AG09319 (cell line): ENCODE results near the gene ENTPD3.

Experiments
- DNase-seq: peaks from one replicate; pipeline ENCODE4 v3.0.0-alpha.2; 2010; ENCODE audit warnings: low read depth; ENCODE audit errors: extremely low read depth
- CTCF ChIP-seq: IDR thresholded peaks from 2 replicates; pipeline ENCODE4 v1.5.1; 2011; ENCODE audit warnings: low read depth, mild to moderate bottlenecking, inconsistent platforms, low read length, moderate library complexity

The ENTPD3 gene

DNA sequence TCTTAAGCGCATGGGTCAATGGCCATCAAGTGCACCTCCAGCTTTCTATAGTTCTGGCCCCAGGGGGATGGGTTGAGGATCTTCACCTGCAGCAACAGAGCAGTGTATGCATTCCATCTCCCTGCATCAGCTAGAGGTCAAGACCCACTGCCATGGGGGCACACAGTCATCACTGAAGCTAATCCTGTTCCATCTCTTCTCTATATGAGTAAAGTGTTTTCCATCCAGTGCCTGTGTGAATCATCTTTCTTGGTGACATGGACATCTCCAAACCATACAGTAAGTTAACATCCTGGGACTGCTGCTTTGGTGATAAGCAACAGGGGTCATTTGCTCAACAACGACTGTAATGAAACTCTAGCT, 4.4 kb upstream of the ENTPD3 start:
- no peak for TF ChIP-seq CTCF
- DNase-seq: no peak

- DNase-seq: no peak
- no peak for TF ChIP-seq CTCF
Measured at GRCh38 chr3:40386213-40386612, 771 bp upstream of the ENTPD3 start.

DNA sequence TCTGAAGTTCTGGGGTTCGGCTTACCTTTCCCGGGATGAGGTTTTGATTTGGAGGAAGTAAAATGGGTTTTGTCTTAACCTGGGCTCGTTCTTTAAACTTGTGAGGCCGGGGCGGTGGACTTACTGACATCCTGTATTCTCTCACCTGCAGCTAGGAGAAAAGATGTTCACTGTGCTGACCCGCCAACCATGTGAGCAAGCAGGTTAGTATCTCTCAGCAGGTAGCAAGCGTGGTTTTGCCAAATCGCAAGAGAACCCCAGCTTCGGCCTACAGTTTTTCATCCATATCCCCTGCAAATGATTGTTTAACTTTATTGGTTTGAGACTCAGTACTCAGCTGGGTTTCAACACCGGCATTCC, 891 bp downstream of the ENTPD3 start:
- no peak for DNase-seq
- TF ChIP-seq CTCF: no peak

DNA sequence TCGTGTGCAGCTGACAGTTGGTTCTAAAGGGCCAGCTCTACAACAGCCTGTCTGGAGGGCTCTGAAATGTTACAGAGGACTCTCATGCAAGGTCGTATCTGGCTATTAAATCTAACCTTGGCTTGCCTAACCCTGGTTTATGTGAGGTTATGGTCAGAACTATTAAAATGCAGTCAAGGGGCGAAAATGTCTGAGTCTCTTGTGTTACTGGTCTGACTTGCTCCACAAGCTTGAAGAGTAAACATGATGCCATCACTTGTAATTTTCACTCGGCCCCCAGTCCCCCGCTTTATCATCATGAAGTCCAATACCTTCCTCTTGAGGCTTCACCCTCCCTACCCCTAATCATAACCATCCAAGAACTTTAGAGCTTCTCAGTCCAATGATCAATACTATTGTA, 9.4 kb downstream of the ENTPD3 start:
- TF ChIP-seq CTCF: no peak

DNA sequence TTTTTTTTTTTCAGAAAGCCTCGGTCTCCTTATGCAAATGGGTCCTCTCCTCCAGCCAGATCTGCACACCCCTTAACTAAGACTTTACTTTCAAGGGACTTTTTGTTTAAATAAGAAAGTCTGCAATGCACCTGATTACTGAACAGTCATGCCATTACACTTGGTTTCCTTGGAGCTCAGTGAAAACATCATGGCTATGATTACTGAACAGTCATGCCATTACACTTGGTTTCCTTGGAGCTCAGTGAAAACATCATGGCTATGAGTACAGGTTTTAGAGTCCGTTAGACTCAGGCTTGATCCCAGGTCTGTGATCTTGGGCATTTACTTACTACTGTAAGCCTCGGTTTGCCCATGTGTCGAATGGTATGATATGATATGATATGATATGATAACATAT, 10.1 kb downstream of the ENTPD3 start:
- DNase-seq: no peak
- TF ChIP-seq CTCF: no peak

More for the DNA sequence above, 9.4 kb downstream of the ENTPD3 start:
- no peak for DNase-seq

GRCh38 chr3:40397912-40398311, 10.9 kb downstream of the ENTPD3 start:
- TF ChIP-seq CTCF: no peak

DNA sequence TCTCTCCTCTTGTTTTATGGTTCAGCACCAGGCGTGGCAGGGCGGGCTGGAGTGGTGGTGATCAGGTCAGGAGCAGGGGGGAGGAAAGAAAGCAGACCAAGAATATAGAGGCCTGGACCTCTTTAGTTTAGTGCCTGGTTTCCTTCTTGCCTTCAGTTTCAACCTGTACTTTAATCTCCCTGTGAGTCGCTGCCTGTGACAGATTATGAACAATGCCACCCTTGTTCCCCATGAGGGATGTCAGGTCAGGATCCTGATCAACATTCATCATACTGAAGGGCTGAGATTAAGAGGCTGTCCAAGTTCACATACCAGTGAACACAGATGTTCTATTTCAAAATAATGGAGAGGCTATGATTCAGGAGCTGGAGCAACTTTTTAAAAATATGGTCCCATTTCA, 11.4 kb downstream of the ENTPD3 start:
- TF ChIP-seq CTCF: no peak
- DNase-seq: no peak

More at GRCh38 chr3:40397912-40398311, 10.9 kb downstream of the ENTPD3 start:
- no peak for DNase-seq
